ENCODE measurements around the gene EFNB2.

- TF ChIP-seq YY1 (IDR thresholded peaks at IDR 0.05; ENCODE audit: insufficient read depth, insufficient read length) (no peak), ZNF274 (IDR thresholded peaks at IDR 0.05; ENCODE audit: low read depth, low read length) (no peak)
Observed at GRCh38 chr13:106520251-106521054, 15.0 kb downstream of the EFNB2 start.

All from NT2/D1 (cell line).